HT1080 (cell line): ENCODE data around the gene ATP9B. TPM values are rescaled to one million over a fixed set of nuclear protein-coding genes. Genes with fewer than 3 reads are reported as not detected.
A peak's percentile ranks its signal among the peaks of the same experiment; 100 is the strongest.

Experiments used
- DNase-seq: peaks from one replicate; pipeline ENCODE4 v3.0.0-alpha.2; 2015; ENCODE audit warnings: low read depth
- total RNA-seq: library from RNA; depleted of rRNA; stranded (reverse); fragments of >200 nt; shearing (Covaris generic); gene quantifications from 2 replicates; pipeline ENCODE4 v1.2.3, GENCODE V29; 2014

Gene ATP9B
- total RNA-seq, 1 experiment from 2014 or later: 9.9 TPM

- no peak for DNase-seq
These were observed 336.8 kb downstream of the ATP9B start for GRCh38 chr18:79405781-79406575.

- no peak for DNase-seq
These were observed 337.5 kb downstream of the ATP9B start for GRCh38 chr18:79406708-79407107.

GRCh38 chr18:79409313-79409712 lies 340.1 kb downstream of the ATP9B start:
- DNase-seq: no peak

GRCh38 chr18:79410171-79410641 lies 341.0 kb downstream of the ATP9B start:
- DNase-seq: no peak

- DNase-seq: no peak
These were observed 341.8 kb downstream of the ATP9B start for GRCh38 chr18:79410731-79411613.

- no peak for DNase-seq
These were observed 342.7 kb downstream of the ATP9B start for GRCh38 chr18:79411614-79412526.

GRCh38 chr18:79413025-79413424 lies 343.8 kb downstream of the ATP9B start:
- no peak for DNase-seq

GRCh38 chr18:79413426-79413825 lies 344.2 kb downstream of the ATP9B start:
- DNase-seq: no peak

GRCh38 chr18:79413901-79414300 lies 344.7 kb downstream of the ATP9B start:
- no peak for DNase-seq

- no peak for DNase-seq
These were observed 347.0 kb downstream of the ATP9B start for GRCh38 chr18:79416022-79416676.

- no peak for DNase-seq
These were observed 347.5 kb downstream of the ATP9B start for GRCh38 chr18:79416677-79417052.

GRCh38 chr18:79418236-79418635 lies 349.0 kb downstream of the ATP9B start:
- DNase-seq: no peak

GRCh38 chr18:79418642-79419041 lies 349.4 kb downstream of the ATP9B start:
- no peak for DNase-seq

- DNase-seq: no peak
These were observed 351.0 kb downstream of the ATP9B start for GRCh38 chr18:79420033-79420745.

- DNase-seq: no peak
These were observed 352.2 kb downstream of the ATP9B start for GRCh38 chr18:79421275-79421857.

- DNase-seq: peak; percentile 65
These were observed 353.0 kb downstream of the ATP9B start for GRCh38 chr18:79422022-79422782.

GRCh38 chr18:79422783-79423165 lies 353.6 kb downstream of the ATP9B start:
- no peak for DNase-seq

GRCh38 chr18:79423211-79424007 lies 354.2 kb downstream of the ATP9B start:
- no peak for DNase-seq
